ENCODE results near the gene MACROD2.

- TF ChIP-seq, protein P1, sequence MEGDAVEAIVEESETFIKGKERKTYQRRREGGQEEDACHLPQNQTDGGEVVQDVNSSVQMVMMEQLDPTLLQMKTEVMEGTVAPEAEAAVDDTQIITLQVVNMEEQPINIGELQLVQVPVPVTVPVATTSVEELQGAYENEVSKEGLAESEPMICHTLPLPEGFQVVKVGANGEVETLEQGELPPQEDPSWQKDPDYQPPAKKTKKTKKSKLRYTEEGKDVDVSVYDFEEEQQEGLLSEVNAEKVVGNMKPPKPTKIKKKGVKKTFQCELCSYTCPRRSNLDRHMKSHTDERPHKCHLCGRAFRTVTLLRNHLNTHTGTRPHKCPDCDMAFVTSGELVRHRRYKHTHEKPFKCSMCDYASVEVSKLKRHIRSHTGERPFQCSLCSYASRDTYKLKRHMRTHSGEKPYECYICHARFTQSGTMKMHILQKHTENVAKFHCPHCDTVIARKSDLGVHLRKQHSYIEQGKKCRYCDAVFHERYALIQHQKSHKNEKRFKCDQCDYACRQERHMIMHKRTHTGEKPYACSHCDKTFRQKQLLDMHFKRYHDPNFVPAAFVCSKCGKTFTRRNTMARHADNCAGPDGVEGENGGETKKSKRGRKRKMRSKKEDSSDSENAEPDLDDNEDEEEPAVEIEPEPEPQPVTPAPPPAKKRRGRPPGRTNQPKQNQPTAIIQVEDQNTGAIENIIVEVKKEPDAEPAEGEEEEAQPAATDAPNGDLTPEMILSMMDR (IDR thresholded peaks at IDR 0.05), result no peak
- TF ChIP-seq EP300 (IDR thresholded peaks at IDR 0.05), result no peak
These were observed 2015.7 kb downstream of the MACROD2 start for GRCh38 chr20:16011056-16011455.
